Hematopoietic multipotent progenitor cell treated with erythropoietin and hydrocortisone succinate and interleukin-3 and kit ligand, for 17 days (in vitro differentiated cells): ENCODE data around the gene LTBP1.
A peak's percentile ranks its signal among the peaks of the same experiment; 100 is the strongest.

Experiments used
- DNase-seq: peaks from one replicate; pipeline ENCODE4 v3.0.0-alpha.2; 2015; ENCODE audit warnings: low spot score

Gene LTBP1

DNA sequence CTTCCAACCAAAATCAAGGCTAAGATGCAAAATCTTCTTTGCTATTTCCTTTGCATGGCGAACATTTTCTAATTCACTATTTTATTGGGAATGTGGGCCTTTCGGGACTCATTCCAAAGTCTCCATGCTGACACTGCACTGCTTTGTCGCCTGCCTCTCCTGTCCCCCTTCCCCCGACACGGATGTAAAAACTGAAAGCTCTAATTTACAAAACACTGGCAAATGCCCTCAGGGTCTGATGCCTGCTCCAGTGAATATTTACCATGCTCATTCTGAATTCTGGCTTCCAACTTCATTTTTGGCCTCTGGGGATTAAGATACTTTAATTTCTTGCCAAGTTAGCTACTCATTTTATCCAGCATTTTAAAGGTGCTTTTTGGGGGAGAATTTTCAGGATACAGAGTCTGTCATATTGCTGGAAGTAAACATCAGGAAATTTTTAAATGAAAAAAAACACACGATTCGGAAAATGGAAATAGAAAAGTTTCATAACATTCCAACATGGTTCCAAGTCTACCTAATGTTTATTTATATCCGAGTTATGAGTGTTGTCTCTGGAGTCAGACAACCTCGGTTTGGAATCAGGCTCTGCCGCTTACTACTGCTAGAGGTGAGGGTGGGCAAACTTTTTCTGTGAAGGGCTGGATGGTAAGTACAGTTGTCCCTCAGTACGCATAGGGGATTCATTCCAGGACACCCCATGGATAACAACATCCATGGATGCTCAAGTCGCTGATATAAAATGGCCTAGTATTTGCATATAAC lies 14.6 kb upstream of the LTBP1 start:
- DNase-seq, result no peak

DNA sequence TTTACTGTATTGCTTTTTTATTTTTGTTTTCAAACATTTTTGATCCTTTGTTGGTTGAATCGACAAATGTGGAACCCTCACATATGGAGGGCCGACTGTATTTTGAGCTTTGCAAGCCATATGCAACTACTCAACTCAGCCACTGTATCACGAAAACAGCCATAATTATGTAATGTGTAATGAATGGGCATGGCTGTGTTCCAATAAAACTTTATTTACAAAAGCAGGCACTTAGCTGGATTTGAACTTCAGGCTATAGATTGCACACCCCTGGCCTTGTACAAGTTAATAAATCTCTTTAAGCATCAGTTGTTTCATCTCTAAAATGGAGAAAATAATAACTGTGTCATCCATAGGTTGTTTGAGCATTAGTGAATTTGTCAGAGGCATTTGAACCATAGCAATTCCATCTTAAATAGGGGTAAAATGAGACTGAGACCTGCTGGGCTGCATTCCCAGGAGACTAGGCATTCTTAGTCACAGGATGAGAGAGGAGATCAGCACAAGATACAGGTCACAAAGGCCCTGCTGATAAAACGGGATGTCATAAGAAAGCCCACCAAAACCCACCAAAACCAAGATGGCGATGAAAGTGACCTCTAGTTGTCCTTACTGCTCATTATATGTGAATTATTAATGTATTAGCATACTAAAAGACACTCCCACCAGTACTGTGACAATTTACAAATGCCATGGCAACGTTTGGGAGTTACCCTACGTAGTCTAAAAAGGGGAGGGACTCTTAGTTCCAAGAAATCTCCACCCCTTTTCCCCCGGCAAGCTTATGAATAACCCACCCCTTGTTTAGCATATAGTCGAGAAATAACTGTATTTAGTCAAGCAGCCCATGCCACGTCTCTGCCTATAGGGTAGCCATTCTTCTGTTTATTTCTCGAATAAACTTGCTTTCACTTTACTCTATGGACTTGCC lies 13.7 kb upstream of the LTBP1 start:
- DNase-seq, result no peak

DNA sequence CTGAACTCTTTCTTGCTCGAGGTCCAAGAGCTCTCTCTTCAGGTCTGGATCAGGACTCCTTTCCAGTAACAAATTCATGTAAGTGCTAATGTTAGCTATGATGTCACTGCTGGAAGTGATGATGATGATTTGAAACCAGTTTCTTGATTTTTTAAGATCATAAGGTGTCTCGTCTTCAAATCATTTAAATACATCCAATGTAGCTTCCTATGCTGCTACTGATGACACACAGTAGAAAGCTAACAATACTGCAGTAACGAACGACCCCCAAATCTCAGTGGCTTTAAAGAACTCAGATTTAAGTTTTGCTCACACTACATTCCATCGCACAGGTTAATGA lies 13.0 kb upstream of the LTBP1 start:
- no peak for DNase-seq

DNA sequence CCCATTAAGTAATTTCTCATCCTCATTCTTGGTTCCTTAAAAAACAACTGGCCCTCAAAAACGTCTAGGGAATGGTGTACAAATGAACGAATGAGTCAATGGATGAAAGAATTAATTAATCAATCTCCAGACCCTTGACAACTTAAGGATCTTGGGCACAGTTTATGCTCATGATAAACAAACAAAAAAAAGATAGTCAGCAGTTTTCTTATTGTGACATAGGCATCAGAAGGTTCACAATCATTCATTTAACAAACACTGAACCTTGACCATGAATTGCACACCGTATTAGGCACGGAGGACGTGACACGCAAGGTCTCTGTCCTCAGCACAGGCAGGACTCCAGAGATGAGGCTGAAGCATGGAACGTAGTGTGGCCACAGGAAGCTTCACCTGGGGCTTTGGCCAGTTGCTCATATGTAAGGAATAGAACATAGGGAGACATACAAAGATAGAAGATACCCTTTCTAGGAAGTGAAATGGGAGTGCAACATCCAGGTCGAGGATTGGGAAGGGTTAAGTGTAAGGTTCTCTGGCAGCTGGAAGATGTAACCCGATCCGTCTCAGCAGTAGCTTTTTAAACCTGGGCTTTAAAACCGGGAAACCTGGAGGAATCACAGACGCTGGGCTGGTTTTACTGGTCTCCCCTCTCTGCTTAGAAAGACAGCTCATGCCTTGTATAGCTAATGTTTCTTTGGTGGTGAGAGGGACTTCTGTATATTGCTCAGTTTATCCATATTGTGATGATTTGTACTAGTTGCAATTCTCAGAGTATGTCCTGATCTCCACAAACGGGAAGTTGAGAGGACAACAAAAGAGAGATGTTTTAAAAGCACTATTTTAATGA lies 8.9 kb upstream of the LTBP1 start:
- DNase-seq, result no peak

DNA sequence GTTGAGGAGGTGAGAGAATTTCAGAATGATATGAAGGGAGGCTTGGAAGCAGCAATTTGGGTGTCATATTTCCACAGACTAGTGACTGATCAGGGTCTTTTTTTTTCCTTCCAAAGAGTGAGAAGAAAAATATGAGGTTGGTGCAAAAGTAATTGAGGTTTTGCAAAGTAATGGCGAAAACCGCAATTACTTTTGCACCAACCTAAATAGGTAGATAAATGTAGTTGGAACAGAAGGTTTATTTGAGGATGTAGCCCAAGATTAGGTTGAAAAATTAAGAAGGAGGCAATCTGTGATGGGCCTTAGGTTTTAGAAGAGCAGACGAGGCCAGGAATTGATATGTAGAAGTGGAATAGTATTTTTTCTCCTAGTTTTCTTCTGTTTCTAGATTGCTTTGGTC lies 7.8 kb upstream of the LTBP1 start:
- DNase-seq, result no peak

DNA sequence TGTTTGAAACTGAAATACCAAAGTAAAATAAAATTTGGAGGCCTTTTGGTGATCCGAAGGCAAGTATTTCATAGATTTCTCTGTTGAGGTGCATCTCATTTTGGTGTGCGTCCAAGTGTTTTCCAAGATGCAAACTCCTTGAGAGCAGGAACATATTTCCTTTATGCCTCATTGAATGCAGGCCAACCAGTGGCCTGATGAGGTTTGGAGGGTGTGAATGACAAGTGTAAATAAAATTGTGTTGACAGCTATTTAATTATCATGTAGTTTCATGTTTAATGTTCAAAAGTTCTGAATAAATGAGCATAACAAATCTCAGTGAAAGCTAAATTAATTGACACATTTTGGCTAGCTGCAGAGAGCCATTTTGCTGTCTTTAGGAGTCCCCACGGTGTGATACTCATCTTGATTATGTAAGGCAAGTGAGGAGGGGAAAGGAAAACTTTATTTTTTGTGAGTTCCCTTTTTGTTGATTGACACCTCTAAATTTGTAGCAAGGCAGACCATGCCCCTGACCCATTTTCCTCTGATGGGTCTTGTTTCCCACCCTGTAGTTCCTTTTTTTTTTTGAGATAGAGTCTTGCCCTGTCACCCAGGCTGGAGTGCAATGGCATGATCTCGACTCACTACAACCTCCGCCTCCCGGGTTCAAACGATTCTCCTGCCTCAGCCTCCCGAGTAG lies 6.3 kb upstream of the LTBP1 start:
- no peak for DNase-seq

DNA sequence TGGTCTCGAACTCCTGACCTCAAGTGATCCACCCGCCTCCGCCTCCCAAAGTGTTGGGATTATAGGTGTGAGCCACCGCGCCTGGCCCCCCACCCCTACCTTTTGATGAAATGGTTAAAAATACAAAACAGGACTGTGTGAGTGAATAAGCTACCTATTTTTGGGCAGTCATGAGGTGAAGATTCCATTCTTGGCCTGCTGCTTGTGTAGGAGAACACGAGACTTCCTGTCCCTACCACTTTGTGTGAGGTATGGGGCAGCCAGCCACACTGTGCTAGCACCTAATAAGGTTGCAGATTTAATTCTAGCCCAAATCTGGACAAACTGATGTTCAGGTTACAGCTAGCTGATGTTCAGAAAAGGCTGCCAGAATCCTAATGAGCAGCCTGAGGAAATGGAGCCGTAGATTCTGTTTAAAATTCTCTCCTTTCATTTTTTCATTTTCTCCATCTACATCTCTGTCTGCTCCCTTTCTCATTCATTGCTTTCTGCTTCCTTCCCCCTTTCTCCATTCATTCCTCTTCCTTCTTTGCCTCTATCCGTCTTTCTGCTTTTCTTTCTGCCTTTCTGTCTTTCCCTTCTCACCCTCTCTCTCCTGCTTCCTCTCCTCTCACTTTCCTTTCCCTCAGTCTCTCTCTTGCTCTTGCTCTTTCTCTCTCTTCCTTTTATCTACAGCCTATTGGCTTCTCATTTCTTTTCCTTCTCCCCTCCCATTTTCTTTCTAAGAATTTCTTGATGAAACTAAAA lies 4.6 kb upstream of the LTBP1 start:
- no peak for DNase-seq

DNA sequence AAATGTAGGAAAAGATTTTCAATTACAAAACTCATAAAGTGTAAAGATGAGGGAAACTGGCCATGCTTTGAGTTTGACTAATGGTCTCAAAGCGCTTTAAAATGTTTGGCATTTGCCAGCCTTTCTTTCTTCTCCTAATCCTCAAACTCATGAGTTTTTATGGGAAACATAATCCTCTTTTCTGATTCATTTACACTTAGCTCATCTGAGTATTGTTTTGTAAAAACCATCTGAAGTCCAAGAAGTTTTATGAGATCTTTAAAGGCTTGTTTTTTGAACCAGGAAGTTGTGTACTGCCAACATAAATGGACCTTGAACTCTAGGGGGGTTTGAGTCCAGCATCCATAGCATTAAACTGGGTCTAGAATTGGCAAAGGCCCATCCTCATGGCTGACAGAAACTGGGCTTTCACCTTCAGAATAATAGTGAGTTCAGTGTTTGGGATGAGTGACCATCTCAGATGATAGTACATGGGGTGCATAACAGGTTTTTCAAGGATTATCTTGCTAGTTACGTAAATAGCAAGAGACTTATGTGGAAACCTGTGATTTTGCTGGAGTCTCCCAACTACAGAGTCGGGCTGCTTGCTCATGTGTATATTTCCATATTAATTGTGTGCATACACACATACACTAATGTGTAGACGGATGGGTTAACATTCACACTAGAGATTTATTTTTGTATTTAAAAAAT lies 3.8 kb upstream of the LTBP1 start:
- DNase-seq, result no peak

DNA sequence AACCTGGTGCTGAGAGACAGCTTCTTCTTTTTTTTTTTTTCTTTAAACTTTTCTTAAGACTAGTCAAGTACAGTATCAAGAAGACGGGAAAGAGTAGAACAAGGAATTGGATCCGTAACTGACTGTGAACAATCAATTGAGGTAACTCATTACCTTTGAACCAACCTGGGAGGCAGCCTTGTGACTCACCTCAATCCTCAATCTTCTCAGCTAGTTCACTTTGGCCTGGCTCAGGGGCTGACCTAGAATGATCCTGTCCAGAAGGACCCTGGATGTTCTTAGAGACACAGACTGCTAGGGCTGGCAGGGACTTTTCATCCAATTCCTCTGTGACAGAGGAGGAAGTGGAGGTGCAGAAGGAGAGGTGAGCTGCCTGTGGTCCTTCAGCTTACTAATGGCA lies 1.5 kb upstream of the LTBP1 start:
- DNase-seq, result no peak

DNA sequence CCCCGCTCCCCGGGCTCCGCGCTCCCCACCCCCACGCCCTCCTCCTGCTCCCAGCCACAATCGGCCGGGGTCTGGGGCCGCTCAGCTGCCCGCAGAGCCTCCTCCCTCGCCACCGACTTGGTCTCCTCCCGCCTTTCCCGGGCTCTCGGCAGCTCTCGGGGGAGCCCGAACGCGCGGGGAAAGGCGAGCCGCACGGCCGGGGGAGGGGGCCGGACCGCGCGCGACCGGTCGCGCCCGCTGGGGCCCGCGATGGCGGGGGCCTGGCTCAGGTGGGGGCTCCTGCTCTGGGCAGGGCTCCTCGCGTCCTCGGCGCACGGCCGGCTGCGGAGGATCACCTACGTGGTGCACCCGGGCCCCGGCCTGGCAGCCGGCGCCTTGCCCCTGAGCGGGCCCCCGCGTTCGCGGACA lies 327 bp downstream of the LTBP1 start:
- no peak for DNase-seq

DNA sequence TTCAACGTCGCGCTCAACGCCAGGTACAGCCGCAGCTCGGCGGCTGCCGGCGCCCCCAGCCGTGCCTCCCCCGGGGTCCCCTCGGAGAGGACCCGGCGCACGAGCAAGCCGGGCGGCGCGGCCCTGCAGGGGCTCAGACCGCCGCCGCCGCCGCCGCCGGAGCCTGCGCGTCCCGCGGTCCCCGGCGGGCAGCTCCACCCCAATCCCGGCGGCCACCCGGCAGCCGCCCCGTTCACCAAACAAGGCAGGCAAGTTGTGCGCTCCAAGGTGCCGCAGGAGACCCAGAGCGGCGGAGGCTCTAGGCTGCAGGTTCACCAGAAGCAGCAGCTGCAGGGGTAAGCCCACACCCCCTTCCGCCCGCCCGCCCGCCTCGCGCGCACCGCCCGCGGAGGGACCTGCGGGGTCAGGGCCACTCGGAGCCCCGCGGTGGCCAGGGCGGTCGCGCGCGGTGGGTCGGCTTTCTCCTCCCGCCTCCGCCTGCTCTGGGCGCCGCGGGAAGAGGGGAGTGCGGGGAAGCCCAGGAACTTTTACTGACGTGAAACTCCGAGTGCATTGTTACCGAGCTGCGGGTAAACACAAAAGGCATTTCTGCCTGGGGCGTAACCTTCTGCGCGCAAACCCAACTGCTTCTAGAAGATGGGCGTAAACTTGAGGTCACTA lies 861 bp downstream of the LTBP1 start:
- no peak for DNase-seq

DNA sequence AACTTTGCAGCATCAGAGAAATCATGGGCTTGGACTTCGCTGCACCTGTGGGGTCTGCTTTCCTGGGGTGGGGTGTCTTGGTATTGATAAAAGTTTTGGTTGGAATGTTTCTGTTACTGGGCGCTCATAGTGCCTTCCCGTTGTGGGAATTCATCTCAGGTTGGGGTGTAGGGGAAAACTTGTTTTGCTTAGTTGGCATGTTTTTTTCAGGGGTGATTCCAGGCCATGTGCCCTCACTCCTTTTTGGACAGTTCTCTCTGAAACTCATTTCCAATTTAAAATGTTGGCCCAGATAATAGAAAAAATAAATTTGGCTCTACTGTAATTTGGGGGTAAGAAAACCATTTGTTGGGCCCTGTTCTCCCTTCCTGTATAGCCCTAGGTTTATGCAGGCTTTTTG lies 1.5 kb downstream of the LTBP1 start:
- DNase-seq, result no peak

DNA sequence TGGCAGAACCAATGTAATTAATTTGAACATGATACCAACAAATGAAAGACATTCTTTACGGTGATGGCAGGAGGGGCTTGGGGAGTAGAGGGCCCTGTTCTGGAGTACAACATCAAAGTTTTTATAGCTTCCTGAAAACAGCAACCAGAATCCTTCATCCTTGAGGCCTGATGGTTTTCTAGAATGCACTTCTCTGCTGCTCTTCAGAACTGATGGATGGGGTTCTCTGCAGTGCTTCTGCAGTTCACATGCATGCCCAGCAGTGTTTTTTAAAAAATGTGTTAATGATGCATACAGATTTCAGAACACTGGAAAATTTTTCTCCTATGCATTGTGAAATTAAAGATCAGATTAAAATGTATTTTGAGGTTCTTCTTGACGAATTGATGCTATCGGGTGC lies 2.5 kb downstream of the LTBP1 start:
- DNase-seq, result no peak

DNA sequence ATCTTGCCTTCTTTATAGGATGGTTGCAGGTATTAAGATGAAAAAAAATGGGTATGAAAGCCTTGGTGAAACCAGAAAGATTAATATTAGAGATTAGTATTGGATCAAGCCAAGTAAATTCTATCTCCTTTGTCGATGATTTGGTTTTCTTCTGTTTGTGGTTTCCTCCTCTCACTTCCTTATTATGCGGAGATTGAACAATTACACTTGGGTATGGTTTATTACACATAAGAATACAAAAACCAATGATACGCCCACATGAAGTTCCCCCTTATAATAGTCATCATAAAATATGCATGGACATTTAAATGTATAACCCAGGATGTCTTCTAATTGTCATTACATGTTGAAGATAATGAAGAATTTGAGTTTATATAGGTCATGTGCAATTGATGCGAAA lies 4.9 kb downstream of the LTBP1 start:
- DNase-seq, result no peak

DNA sequence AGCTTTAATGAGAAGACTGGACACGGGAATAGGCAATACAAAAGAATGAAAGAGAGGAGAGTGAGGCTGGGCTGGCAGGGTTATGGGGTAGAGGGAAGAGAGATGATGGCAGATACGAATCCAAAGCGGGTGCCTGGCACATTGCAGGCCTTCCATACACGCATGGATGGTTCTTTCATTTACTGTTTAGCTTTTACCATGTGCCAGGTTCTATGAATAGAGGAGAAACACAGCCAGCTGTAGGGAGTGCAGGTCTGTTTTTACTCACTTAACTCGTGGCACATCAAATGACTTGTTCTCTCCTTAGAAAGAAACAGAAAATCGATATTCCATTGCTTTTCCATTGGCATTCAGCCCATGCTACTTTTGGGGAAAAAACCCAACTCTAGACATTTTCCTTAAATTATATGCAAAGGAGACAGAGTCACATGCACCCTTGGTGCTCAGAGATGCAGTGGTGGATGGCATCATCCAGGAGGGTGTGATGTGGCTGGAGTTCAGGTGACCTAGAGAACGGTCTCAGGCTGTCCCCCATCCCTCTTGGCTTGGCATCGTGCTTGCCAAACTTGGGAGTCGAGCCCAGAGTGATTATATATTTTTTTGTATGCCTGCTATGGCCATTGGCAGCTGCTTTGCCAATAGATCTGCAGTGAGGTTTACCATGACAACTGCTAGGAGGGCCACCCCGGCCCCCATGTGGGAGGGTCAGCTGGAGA lies 6.2 kb downstream of the LTBP1 start:
- no peak for DNase-seq

DNA sequence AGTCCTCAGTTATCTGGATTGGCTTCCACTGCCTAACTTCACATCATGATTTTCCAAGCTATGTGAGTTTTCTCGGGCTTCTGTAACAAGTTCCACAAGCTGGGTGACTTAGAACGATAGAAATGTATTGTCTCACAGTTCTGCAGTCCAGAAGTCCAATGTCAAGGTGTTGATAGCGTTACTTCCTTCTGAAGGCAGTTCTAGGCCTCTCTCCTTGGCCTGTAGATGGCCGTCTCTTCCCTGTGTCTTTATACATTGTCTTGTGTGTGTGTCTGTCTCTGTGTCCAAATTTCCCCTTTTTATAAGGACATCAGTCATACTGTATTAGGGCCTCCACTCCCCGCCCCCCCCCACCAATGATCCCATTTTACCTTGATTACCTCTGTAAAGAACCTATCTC lies 7.5 kb downstream of the LTBP1 start:
- no peak for DNase-seq

DNA sequence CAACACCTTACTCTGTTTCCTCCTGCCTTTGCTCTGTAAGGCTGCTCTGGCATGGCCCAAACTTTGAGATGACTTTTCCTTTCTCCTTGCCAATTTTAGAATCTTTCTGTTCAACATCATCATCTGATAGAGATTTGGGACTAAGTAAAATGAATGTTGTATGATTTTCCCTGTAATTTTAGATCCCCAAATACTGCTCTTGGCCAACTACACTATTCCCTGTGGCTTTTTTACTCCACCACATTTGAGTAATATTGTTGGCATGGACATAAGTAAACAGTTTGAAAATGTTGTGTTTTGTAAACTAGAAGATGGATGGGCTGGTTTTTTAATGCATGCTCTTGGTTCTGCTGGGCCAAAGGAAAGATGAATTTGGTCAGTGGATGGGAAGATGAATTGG lies 12.1 kb downstream of the LTBP1 start:
- no peak for DNase-seq

DNA sequence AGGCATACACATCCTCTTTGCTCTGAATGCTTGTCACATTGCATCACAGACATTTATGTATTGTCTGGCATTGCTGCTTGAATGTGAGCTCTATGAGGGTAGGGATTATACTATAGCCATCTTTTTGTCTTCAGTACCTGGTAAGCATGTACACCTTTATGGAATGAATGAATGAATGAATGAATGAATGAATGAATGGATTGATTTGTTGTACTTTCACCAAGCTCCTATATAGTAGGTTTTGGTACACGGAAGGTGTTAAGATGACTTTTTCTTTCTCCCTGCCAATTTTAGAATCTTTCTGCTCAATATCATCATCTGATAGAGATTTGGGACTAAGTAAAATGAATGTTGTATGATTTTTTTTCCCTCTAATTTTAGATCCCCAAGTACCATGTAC lies 13.5 kb downstream of the LTBP1 start:
- no peak for DNase-seq

DNA sequence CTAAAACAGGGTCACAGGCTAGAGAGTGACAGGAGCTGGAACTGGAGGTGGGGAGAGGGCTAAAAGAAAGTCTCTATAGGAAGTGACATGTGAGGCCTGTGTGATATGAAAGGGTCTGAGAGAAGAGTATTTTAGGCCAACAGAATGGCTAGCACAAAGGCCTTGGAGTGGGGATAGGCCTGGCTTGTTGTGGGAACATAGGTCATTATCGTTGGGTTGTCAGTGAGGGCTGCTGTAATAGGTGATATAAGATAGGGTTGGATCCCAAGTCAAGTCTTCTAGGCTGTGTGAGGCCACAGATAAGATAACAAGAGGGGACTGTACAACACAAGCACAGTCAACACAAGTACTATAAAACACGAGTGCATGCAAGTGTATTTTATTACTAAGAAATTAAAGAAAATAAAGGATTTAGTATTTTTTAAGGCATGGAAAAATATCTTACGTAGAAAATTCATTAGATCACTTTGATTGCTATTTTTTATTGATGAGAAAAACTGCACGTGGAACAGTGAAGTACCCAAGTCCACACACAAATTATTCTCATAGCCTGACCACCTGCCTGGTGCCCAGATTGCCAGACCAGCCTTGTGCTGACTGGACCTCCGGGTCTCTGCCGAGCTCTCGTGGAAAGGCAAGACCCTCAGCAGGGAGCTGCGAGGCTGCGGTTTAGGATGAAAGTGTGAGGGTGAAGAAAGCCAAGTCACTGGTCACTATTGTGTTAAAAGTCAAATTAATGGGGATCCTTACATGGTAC lies 14.1 kb downstream of the LTBP1 start:
- DNase-seq, result peak; percentile 28
